OCI-LY3 (cell line): ENCODE results near the gene ABCA2.

Source experiments
- EZH2phosphoT487 ChIP-seq: fragments of 200-600 bp; shearing (Covaris generic); IDR thresholded peaks from 2 replicates; pipeline ENCODE4 v1.6.1; 2018; ENCODE audit warnings: antibody characterized with exemption, mixed run types, low read depth
- TF ChIP-seq, protein P1 (sequence below): fragments of 200-600, 300-600 bp; sonication (generic); IDR thresholded peaks from 2 replicates; pipeline ENCODE4 v1.5.1; 2014; ENCODE audit warnings: antibody characterized with exemption, low read length, low read depth

DNA sequence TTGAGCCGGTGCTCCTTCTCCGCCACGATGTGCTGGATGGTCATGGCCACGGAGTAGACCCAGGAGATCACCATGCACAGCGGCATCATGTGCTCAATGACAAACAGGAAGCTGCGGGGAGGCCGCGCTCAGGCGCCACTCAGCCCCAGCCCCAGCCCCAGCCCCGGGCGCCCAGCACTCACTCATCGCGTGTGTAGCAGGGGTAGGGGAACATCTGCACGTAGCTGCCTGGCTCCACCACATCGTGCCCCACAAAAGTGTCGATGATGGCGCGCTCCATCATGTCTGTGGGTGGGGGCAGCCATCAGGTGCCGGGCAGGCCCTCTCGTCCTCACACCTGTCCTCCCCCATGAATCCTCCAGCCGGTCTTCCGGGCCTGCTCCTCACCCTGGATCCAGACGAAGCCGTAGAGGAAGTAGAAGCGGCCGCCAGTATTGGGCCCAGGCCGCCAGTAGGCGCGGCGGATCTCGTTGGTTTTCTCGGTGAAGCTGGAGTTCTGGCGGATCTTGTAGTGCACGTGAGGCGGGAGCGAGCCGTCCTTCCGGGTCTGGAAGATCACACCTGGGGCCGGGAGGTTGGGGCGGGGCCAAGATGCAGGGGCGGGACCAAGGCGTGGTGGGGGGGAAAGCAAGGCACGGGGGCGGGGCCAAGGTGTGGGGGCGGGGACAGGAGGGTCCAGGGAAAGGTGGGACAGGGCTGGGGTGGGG lies 10.1 kb downstream of the ABCA2 start:
- TF ChIP-seq, protein P1, sequence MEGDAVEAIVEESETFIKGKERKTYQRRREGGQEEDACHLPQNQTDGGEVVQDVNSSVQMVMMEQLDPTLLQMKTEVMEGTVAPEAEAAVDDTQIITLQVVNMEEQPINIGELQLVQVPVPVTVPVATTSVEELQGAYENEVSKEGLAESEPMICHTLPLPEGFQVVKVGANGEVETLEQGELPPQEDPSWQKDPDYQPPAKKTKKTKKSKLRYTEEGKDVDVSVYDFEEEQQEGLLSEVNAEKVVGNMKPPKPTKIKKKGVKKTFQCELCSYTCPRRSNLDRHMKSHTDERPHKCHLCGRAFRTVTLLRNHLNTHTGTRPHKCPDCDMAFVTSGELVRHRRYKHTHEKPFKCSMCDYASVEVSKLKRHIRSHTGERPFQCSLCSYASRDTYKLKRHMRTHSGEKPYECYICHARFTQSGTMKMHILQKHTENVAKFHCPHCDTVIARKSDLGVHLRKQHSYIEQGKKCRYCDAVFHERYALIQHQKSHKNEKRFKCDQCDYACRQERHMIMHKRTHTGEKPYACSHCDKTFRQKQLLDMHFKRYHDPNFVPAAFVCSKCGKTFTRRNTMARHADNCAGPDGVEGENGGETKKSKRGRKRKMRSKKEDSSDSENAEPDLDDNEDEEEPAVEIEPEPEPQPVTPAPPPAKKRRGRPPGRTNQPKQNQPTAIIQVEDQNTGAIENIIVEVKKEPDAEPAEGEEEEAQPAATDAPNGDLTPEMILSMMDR, result no peak
- TF ChIP-seq EZH2phosphoT487, result no peak
